DOHH2 (cell line): ENCODE measurements around the gene BRAF.

ENCODE experiments used
- H3F3A ChIP-seq: fragments of 200-600 bp; sonication (generic), shearing (Covaris generic); 2 replicates; pipeline ENCODE4 v1.6.0; 2016; ENCODE audit warnings: antibody characterized with exemption, mild to moderate bottlenecking; ENCODE audit not compliant: control insufficient read depth, insufficient read depth
- H3K27ac ChIP-seq: fragments of 200-600 bp; sonication (generic); 2 replicates; pipeline ENCODE4 v1.5.1; 2014; ENCODE audit warnings: low read depth, mild to moderate bottlenecking, low read length, moderate library complexity
- H3K27me3 ChIP-seq: fragments of 200-600 bp; sonication (generic); 2 replicates; pipeline ENCODE4 v1.6.1; 2014; ENCODE audit warnings: mild to moderate bottlenecking, low read length, mixed read lengths; ENCODE audit not compliant: control insufficient read depth
- H3K36me3 ChIP-seq: fragments of 200-600 bp; sonication (generic); 2 replicates; pipeline ENCODE4 v1.6.1; 2014; ENCODE audit warnings: mild to moderate bottlenecking, low read length, moderate library complexity, mixed read lengths; ENCODE audit not compliant: control insufficient read depth
- H3K4me1 ChIP-seq: fragments of 200-600 bp; sonication (generic); 2 replicates; pipeline ENCODE4 v1.6.1; 2014; ENCODE audit warnings: mild to moderate bottlenecking, low read length, mixed read lengths; ENCODE audit not compliant: control insufficient read depth
- H3K4me2 ChIP-seq: fragments of 200-600 bp; sonication (generic); 2 replicates; pipeline ENCODE4 v1.6.0; 2014; ENCODE audit warnings: mild to moderate bottlenecking, low read length, moderate library complexity
- H3K4me3 ChIP-seq: fragments of 200-600 bp; sonication (generic); 2 replicates; pipeline ENCODE4 v1.5.1; 2014; ENCODE audit warnings: mild to moderate bottlenecking, low read length, mixed read lengths
- H3K79me2 ChIP-seq: fragments of 200-600 bp; sonication (generic); 2 replicates; pipeline ENCODE4 v1.6.1; 2014; ENCODE audit warnings: mild to moderate bottlenecking, low read length, mixed read lengths; ENCODE audit not compliant: control insufficient read depth
- H3K9me2 ChIP-seq: fragments of 200-600 bp; sonication (generic); replicated peaks from 2 replicates; pipeline ENCODE4 v1.6.1; 2014; ENCODE audit warnings: mild to moderate bottlenecking, low read length, mixed read lengths; ENCODE audit not compliant: control insufficient read depth
- H3K9me3 ChIP-seq: fragments of 200-600 bp; sonication (generic); 2 replicates; pipeline ENCODE4 v1.6.1; 2014; ENCODE audit warnings: antibody characterized with exemption, low read length, mixed read lengths; ENCODE audit not compliant: control insufficient read depth, insufficient read depth
- H4K20me1 ChIP-seq: fragments of 200-600 bp; sonication (generic); 2 replicates; pipeline ENCODE4 v1.6.0; 2014; ENCODE audit warnings: low read depth, mild to moderate bottlenecking, antibody characterized with exemption, low read length, moderate library complexity; ENCODE audit not compliant: control insufficient read depth, insufficient read depth
- EZH2phosphoT487 ChIP-seq: fragments of 200-600 bp; sonication (generic); IDR thresholded peaks from 2 replicates; pipeline ENCODE4 v1.6.1; 2017; ENCODE audit warnings: borderline replicate concordance, mild to moderate bottlenecking, antibody characterized with exemption, low read length, moderate library complexity, mixed read lengths
- TF ChIP-seq, protein P1 (sequence below): fragments of 200-600 bp; sonication (generic); IDR thresholded peaks from one replicate; pipeline ENCODE4 v1.5.1; 2014; ENCODE audit warnings: antibody characterized with exemption, mild to moderate bottlenecking, low read depth, low read length; ENCODE audit not compliant: poor library complexity, severe bottlenecking

Gene BRAF

DNA sequence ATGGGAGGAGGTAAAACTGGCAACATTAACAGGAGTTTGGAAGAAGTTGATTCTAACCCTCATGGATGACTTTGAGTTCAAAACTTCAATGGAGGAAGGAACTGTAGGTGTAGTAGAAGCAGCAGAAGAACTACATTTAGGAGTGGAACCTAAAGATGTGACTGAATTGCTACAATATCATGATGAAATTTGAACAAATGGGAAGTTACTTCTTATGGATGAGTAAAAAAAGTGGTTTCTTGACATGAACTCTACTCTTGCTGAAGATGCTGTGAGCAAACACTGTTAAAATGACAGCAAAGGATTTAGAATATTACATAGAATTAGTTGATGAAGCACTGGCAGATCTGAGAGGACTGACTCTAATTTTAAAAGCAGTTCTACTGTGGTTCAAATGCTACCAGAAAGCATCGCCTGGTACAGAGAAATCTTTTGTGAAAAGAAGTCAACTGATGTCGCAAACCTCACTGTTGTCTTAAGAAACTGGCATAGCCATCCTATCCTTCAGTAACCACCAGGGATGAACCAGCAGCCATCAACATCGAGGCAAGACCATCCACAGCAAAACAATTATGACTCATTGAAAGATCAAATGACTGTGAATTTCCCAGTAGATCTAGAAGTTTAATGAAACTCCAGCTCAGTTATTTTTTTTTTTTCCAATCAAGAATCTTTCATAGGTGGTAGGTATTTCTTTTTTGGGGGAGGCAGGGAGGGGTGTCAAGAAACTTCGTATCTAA, 20.8 kb downstream of the BRAF start:
- TF ChIP-seq, protein P1, sequence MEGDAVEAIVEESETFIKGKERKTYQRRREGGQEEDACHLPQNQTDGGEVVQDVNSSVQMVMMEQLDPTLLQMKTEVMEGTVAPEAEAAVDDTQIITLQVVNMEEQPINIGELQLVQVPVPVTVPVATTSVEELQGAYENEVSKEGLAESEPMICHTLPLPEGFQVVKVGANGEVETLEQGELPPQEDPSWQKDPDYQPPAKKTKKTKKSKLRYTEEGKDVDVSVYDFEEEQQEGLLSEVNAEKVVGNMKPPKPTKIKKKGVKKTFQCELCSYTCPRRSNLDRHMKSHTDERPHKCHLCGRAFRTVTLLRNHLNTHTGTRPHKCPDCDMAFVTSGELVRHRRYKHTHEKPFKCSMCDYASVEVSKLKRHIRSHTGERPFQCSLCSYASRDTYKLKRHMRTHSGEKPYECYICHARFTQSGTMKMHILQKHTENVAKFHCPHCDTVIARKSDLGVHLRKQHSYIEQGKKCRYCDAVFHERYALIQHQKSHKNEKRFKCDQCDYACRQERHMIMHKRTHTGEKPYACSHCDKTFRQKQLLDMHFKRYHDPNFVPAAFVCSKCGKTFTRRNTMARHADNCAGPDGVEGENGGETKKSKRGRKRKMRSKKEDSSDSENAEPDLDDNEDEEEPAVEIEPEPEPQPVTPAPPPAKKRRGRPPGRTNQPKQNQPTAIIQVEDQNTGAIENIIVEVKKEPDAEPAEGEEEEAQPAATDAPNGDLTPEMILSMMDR: no peak
- TF ChIP-seq EZH2phosphoT487: no peak
- Histone ChIP-seq H3K36me3 (peaks cover 11% of the 10 kb centered on the region), H3K27me3 (no peaks in the 10 kb centered on the region), H3F3A (no peaks in the 10 kb centered on the region), H3K4me2 (no peak overlapping the region), H3K9me2 (no peaks in the 10 kb centered on the region), H3K9me3 (peaks cover 8% of the 10 kb centered on the region; the same call in 1 of the 2 replicates), H4K20me1 (no peaks in the 10 kb centered on the region), H3K4me3 (no peak overlapping the region), H3K4me1 (peaks cover 4% of the 10 kb centered on the region; the same call in 1 of the 2 replicates), H3K79me2 (peaks cover 88% of the 10 kb centered on the region), H3K27ac (no peak overlapping the region)

DNA sequence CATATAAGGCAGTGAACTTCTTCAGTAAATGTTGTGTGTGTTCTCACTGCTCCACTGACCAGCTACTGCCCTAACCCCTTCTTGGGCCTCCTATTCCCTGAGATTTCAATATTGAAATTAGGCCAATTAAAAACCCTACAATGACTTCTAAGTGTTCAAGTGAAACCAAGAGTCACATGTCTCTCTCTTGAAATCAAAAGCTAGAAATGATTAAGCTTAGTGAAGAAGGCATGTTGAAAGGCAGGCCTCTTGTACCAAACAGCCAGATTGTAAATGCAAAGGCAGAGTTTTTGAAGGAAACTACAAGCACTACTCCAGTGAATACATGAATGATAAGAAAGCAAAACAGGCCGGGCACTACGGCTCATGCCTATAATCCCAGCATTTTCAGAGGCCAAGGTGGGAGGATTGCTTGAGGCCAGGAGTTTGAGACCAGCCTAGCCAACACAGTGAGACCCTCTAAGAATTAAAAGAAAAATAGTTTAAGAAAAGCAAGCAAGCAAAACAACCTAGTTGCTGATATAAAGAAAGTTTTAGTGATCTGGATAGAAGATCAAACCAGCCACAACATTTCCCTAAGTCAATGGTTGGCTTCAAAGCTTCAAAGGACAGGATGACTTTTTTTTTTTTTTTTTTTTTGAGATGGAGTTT, 22.3 kb downstream of the BRAF start:
- Histone ChIP-seq H3K27ac (no peak overlapping the region), H3K4me3 (no peak overlapping the region), H3K4me2 (no peak overlapping the region), H3K27me3 (no peaks in the 10 kb centered on the region), H3K79me2 (peaks cover 86% of the 10 kb centered on the region), H3K9me2 (no peaks in the 10 kb centered on the region), H3K4me1 (peaks cover 4% of the 10 kb centered on the region; the same call in 1 of the 2 replicates), H4K20me1 (no peaks in the 10 kb centered on the region), H3K9me3 (peaks cover 8% of the 10 kb centered on the region; the same call in 1 of the 2 replicates), H3F3A (no peaks in the 10 kb centered on the region), H3K36me3 (peaks cover 11% of the 10 kb centered on the region)
- TF ChIP-seq EZH2phosphoT487: no peak
- TF ChIP-seq, protein P1: no peak

DNA sequence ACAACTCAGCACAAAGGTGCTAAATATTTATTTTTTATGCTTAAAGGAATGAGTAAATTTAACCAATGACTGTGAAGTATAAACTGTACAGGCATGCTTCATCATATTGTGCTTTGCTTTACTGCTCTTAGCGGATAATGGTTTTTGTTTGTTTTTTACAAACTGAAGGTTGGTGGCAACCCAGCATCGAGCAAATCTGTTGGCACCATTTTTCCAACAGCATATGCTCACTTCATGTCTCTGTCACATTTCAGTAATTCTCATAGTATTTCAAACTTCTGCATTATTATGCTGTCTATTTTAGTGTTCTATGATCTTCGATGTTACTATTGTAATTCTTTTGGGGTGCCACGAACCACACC, 22.8 kb downstream of the BRAF start:
- H3K79me2 ChIP-seq: peaks cover 86% of the 10 kb centered on the region
- H3K9me2 ChIP-seq: no peaks in the 10 kb centered on the region
- TF ChIP-seq, protein P1: no peak
- no peak for TF ChIP-seq EZH2phosphoT487
- H3K27ac ChIP-seq: no peak overlapping the region
- no peaks in the 10 kb centered on the region for H3F3A ChIP-seq
- peaks cover 4% of the 10 kb centered on the region; the same call in 1 of the 2 replicates for H3K4me1 ChIP-seq
- H3K27me3 ChIP-seq: no peaks in the 10 kb centered on the region
- H4K20me1 ChIP-seq: no peaks in the 10 kb centered on the region
- no peak overlapping the region for H3K4me3 ChIP-seq
- no peak overlapping the region for H3K4me2 ChIP-seq
- H3K9me3 ChIP-seq: peaks cover 8% of the 10 kb centered on the region; the same call in 1 of the 2 replicates
- peaks cover 11% of the 10 kb centered on the region for H3K36me3 ChIP-seq
